AML-193 (cell line): Measurements from ENCODE around the gene NEURL1B.

Experiments used
- DNase-seq, 2 experiments: peaks; one replicate each; lab custom pipeline; 2025; lab: John Stamatoyannopoulos, UW

Gene NEURL1B

GRCh38 chr5:172678902-172679301 is 37.8 kb downstream of the NEURL1B start:
- no peak for DNase-seq

GRCh38 chr5:172679628-172680212 is 38.7 kb downstream of the NEURL1B start:
- no peak for DNase-seq

GRCh38 chr5:172680921-172681320 is 39.9 kb downstream of the NEURL1B start:
- DNase-seq = no peak

GRCh38 chr5:172681421-172681820 is 40.4 kb downstream of the NEURL1B start:
- DNase-seq = no peak

GRCh38 chr5:172683264-172683644 is 42.2 kb downstream of the NEURL1B start:
- DNase-seq = no peak

- DNase-seq = no peak
Measured at GRCh38 chr5:172683645-172684471, 42.8 kb downstream of the NEURL1B start.

GRCh38 chr5:172685091-172685490 is 44.0 kb downstream of the NEURL1B start:
- DNase-seq = no peak

GRCh38 chr5:172686111-172686510 is 45.0 kb downstream of the NEURL1B start:
- no peak for DNase-seq

- DNase-seq = no peak
Measured at GRCh38 chr5:172686539-172687390, 45.7 kb downstream of the NEURL1B start.

GRCh38 chr5:172687940-172688339 is 46.9 kb downstream of the NEURL1B start:
- DNase-seq = no peak

- no peak for DNase-seq
Measured at GRCh38 chr5:172688349-172689217, 47.5 kb downstream of the NEURL1B start.

GRCh38 chr5:172689218-172689572 is 48.1 kb downstream of the NEURL1B start:
- DNase-seq = no peak

GRCh38 chr5:172689801-172690200 is 48.7 kb downstream of the NEURL1B start:
- no peak for DNase-seq

- no peak for DNase-seq
Measured at GRCh38 chr5:172690258-172691075, 49.4 kb downstream of the NEURL1B start.

GRCh38 chr5:172691886-172692285 is 50.8 kb downstream of the NEURL1B start:
- no peak for DNase-seq

GRCh38 chr5:172692451-172692850 is 51.4 kb downstream of the NEURL1B start:
- DNase-seq = no peak

- no peak for DNase-seq
Measured at GRCh38 chr5:172692981-172693380, 51.9 kb downstream of the NEURL1B start.

GRCh38 chr5:172694061-172694460 is 53.0 kb downstream of the NEURL1B start:
- no peak for DNase-seq

GRCh38 chr5:172694541-172694940 is 53.5 kb downstream of the NEURL1B start:
- no peak for DNase-seq

- no peak for DNase-seq
Measured at GRCh38 chr5:172695232-172696054, 54.4 kb downstream of the NEURL1B start.
